GM23338 (cell line): ENCODE data around the gene TLCD3B. TPM values are rescaled to one million over a fixed set of nuclear protein-coding genes. Genes with fewer than 3 reads are reported as not detected.

Experiments
- ATAC-seq: fragments of 200-7000 bp; cut with Tn5 transposase; 3 replicates; pipeline ENCODE4 v1.9.1; 2020
- DNase-seq: peaks from one replicate; pipeline ENCODE4 v3.0.0-alpha.2; 2015; ENCODE audit warnings: low spot score
- H2AFZ ChIP-seq: fragments of 200-600 bp; sonication (generic); 2 replicates; pipeline ENCODE4 v1.8.0; 2016; ENCODE audit warnings: antibody characterized with exemption, mild to moderate bottlenecking, moderate library complexity
- H3F3A ChIP-seq: fragments of 200-600 bp; sonication (generic); replicated peaks from 2 replicates; pipeline ENCODE4 v1.8.0; 2017; ENCODE audit warnings: antibody characterized with exemption, mixed run types, low read depth
- H3K27ac ChIP-seq: fragments of 200-600 bp; sonication (generic); 2 replicates; pipeline ENCODE4 v1.6.1; 2016; ENCODE audit warnings: low read depth
- H3K27me3 ChIP-seq: fragments of 200-600 bp; sonication (generic); 2 replicates; pipeline ENCODE4 v1.8.0; 2016; ENCODE audit warnings: mild to moderate bottlenecking, mixed run types, moderate library complexity; ENCODE audit not compliant: insufficient read depth
- H3K36me3 ChIP-seq: fragments of 200-600 bp; sonication (generic); 2 replicates; pipeline ENCODE4 v1.8.0; 2016; ENCODE audit warnings: mild to moderate bottlenecking; ENCODE audit not compliant: insufficient read depth
- H3K4me1 ChIP-seq: fragments of 200-600 bp; sonication (generic); 2 replicates; pipeline ENCODE4 v1.8.0; 2016; ENCODE audit warnings: mild to moderate bottlenecking, moderate library complexity; ENCODE audit not compliant: insufficient read depth
- H3K4me2 ChIP-seq: fragments of 200-600 bp; sonication (generic); 2 replicates; pipeline ENCODE4 v1.7.1; 2017; ENCODE audit warnings: mixed run types
- H3K4me3 ChIP-seq: fragments of 200-600 bp; sonication (generic); 2 replicates; pipeline ENCODE4 v1.6.1; 2016; ENCODE audit warnings: mixed run types
- H3K79me2 ChIP-seq: fragments of 200-600 bp; sonication (generic); replicated peaks from 2 replicates; pipeline ENCODE4 v1.8.0; 2017; ENCODE audit warnings: mild to moderate bottlenecking; ENCODE audit not compliant: insufficient read depth
- H3K9me2 ChIP-seq: fragments of 200-600 bp; sonication (generic); 2 replicates; pipeline ENCODE4 v1.8.0; 2017; ENCODE audit not compliant: insufficient read depth
- H4K20me1 ChIP-seq: fragments of 200-600 bp; sonication (generic); replicated peaks from 2 replicates; pipeline ENCODE4 v1.8.0; 2017; ENCODE audit warnings: mild to moderate bottlenecking; ENCODE audit not compliant: insufficient read depth
- H3K27ac Mint-ChIP-seq: 2 replicates; pipeline ENCODE4 v1.8.0; 2020; ENCODE audit warnings: inconsistent platforms, mild to moderate bottlenecking, moderate library complexity, mixed read lengths
- H3K27me3 Mint-ChIP-seq: 3 replicates; pipeline ENCODE4 v1.8.0; 2022; ENCODE audit warnings: low read depth, mild to moderate bottlenecking, moderate library complexity, mixed read lengths, inconsistent platforms; ENCODE audit not compliant: insufficient read depth, poor library complexity
- H3K36me3 Mint-ChIP-seq: 3 replicates; pipeline ENCODE4 v1.8.0; 2021; ENCODE audit warnings: low read depth, mild to moderate bottlenecking, inconsistent platforms, moderate library complexity, mixed read lengths
- H3K4me1 Mint-ChIP-seq: 3 replicates; pipeline ENCODE4 v1.8.0; 2020; ENCODE audit warnings: mild to moderate bottlenecking, inconsistent platforms, mixed read lengths
- H3K4me3 Mint-ChIP-seq: 3 replicates; pipeline ENCODE4 v1.8.0; 2021; ENCODE audit warnings: moderate library complexity, mild to moderate bottlenecking, inconsistent platforms, mixed read lengths
- H3K9me3 Mint-ChIP-seq: 3 replicates; pipeline ENCODE4 v1.8.0; 2020; ENCODE audit warnings: moderate library complexity, mild to moderate bottlenecking, inconsistent platforms, mixed read lengths
- CREB1 ChIP-seq: fragments of 250-450 bp; sonication (Bioruptor Pico); IDR thresholded peaks from 2 replicates; pipeline ENCODE4 v1.5.0; 2020; ENCODE audit warnings: low read depth, mild to moderate bottlenecking, moderate library complexity
- EZH2 ChIP-seq: fragments of 200-600 bp; sonication (generic); IDR thresholded peaks from one replicate; pipeline ENCODE4 v1.8.0; 2017; ENCODE audit warnings: antibody characterized with exemption, mild to moderate bottlenecking, low read depth; ENCODE audit not compliant: unreplicated experiment
- EZH2phosphoT487 ChIP-seq: fragments of 200-600 bp; sonication (generic); IDR thresholded peaks from one replicate; pipeline ENCODE4 v1.8.1; 2018; ENCODE audit warnings: antibody characterized with exemption; ENCODE audit not compliant: unreplicated experiment
- JUNB ChIP-seq: IDR thresholded peaks from one replicate; pipeline ENCODE4 v1.6.1; 2016; ENCODE audit warnings: antibody characterized with exemption; ENCODE audit not compliant: unreplicated experiment
- POLR2AphosphoS5 ChIP-seq: IDR thresholded peaks from 2 replicates; pipeline ENCODE4 v1.6.1; 2016; ENCODE audit warnings: antibody characterized with exemption, low read depth
- ZNF114 ChIP-seq: fragments of 250-450 bp; sonication (Bioruptor Pico); IDR thresholded peaks from 2 replicates; pipeline ENCODE4 v1.5.0; 2020; ENCODE audit warnings: mild to moderate bottlenecking, moderate library complexity
- ZNF462 ChIP-seq: fragments of 250-450 bp; sonication (Bioruptor Pico); IDR thresholded peaks from 2 replicates; pipeline ENCODE4 v1.5.0; 2020; ENCODE audit warnings: mild to moderate bottlenecking, moderate library complexity
- long read RNA-seq: library from polyadenylated mRNA; unstranded; transcript quantifications from one replicate; pipeline ENCODE4 v2.0.0, GENCODE V29; 2020; ENCODE audit not compliant: unreplicated experiment
- polyA plus RNA-seq: library from polyadenylated mRNA; unstranded; fragments of >200 nt; fragmentation: Nextera tagmentation; extraction: Ambion mirVana; gene quantifications from 2 replicates; pipeline ENCODE4 v1.2.1, GENCODE V29; 2016
- total RNA-seq: library from RNA; depleted of rRNA; stranded (reverse); fragments of >200 nt; shearing (Covaris generic); gene quantifications from 2 replicates; pipeline ENCODE4 v1.2.3, GENCODE V29; 2014; rRNA removed
- TF ChIP-seq, protein P1 (sequence below): IDR thresholded peaks from 2 replicates; pipeline ENCODE4 v1.6.1; 2016; ENCODE audit warnings: antibody characterized with exemption

Gene TLCD3B, protein sequence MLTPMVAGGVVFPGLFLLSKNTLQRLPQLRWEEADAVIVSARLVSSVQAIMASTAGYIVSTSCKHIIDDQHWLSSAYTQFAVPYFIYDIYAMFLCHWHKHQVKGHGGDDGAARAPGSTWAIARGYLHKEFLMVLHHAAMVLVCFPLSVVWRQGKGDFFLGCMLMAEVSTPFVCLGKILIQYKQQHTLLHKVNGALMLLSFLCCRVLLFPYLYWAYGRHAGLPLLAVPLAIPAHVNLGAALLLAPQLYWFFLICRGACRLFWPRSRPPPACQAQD
- 28.2 and 37.4 TPM in 2 replicates for total RNA-seq
- polyA plus RNA-seq = 14.2 and 16.3 TPM in 2 replicates
- long read RNA-seq, partial matches to known transcripts = 2 of 3 reads
- long read RNA-seq, other reads (novel, unspliced or antisense) = 0 of 3 reads

DNA sequence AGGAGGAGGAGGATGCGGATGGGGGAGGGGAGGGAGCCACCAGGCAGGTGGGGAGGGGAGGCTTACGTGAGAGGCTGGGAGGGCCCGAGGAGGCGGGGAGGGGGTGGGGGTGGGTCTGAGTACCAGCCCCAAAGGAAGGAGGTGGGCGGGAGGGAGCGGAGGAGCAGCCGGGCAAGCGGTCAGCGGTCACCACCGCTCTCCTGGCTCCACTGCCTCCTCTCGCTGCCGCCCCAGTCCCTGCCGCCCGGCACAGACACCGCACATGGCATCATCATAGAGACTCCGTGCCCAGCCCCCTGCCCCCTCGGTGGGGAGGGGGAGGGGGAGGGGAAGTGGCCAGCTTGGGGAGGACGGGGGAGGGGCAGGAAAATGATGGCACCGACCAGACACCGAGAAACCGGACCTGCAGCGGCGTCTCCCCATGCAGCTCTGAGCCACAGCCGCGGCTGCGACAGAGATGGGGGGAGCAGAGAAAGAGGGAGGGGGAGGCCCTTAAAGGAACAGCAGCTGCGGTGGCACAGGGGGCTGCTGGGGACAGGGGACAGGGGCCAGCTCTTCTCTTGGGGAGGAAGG lies at the start of gene TLCD3B:
Gene TLCD3B, minus strand, starts transcription at position 431 of the 573 bp plus-strand sequence. CDS start 744 bp downstream, outside the sequence.
- ATAC-seq (peak; percentile 16), DNase-seq (peak; percentile 88)
- Histone ChIP-seq H3K4me1 (peaks cover 24% of the 10 kb centered on the region), H3F3A (0 out of 2 replicates have a peak, but pooled peaks cover 3% of the 10 kb centered on the region), H3K4me2 (peak within 1 kb of the TSS; percentile 95), H3K9me2 (no peaks in the 10 kb centered on the region), H3K36me3 (no peaks in the 10 kb centered on the region), H3K4me3 (peak within 1 kb of the TSS; percentile 83), H2AFZ (peak within 1 kb of the TSS; percentile 90), H3K27me3 (peaks cover 7% of the 10 kb centered on the region; the same call in 1 of the 2 replicates), H3K27ac (no peak within 1 kb of the TSS), H4K20me1 (no peaks in the 10 kb centered on the region; the same call in 1 of the 2 replicates), H3K79me2 (no peaks in the 10 kb centered on the region)
- TF ChIP-seq, protein P1, sequence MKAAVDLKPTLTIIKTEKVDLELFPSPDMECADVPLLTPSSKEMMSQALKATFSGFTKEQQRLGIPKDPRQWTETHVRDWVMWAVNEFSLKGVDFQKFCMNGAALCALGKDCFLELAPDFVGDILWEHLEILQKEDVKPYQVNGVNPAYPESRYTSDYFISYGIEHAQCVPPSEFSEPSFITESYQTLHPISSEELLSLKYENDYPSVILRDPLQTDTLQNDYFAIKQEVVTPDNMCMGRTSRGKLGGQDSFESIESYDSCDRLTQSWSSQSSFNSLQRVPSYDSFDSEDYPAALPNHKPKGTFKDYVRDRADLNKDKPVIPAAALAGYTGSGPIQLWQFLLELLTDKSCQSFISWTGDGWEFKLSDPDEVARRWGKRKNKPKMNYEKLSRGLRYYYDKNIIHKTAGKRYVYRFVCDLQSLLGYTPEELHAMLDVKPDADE = no peak
- peak; percentile 39; the same call in 1 of the 2 replicates for TF ChIP-seq POLR2AphosphoS5
- Mint-ChIP-seq H3K4me1 (peaks cover 39% of the 10 kb centered on the region), H3K9me3 (no peaks in the 10 kb centered on the region), H3K27ac (no peak within 1 kb of the TSS), H3K27me3 (peaks cover 19% of the 10 kb centered on the region), H3K36me3 (peaks cover 2% of the 10 kb centered on the region; the same call in 2 of the 3 replicates), H3K4me3 (peak within 1 kb of the TSS; percentile 83)

DNA sequence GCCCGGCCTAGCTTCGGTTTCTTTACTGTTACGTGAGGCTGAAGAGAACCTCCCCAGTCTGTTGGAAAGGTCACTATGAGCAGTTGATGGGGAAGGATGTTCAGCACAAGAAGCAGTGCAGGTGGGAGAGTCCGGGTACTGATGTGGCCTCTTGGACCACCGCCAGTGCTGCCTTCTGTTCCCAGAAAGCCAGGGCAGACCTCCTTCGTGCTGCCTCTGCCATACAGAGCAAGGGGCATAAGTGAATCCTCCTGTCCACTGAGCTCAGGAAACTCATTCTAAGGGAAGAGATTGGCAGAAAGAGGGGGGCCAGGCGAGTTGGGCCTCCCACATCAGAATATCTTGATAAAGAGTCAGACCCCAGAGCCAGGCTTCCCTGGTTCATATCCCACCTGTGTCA lies 48.4 kb upstream of the TLCD3B start:
- Histone ChIP-seq H2AFZ (no peak overlapping the region), H3K27ac (no peak overlapping the region), H4K20me1 (peaks cover 25% of the 10 kb centered on the region), H3K4me2 (no peak overlapping the region), H3K4me1 (peaks cover 16% of the 10 kb centered on the region), H3K27me3 (no peaks in the 10 kb centered on the region), H3K79me2 (peaks cover 34% of the 10 kb centered on the region), H3K4me3 (no peak overlapping the region), H3K9me2 (no peaks in the 10 kb centered on the region), H3K36me3 (peaks cover 9% of the 10 kb centered on the region), H3F3A (peaks cover 10% of the 10 kb centered on the region)
- H3K4me3 Mint-ChIP-seq = no peak overlapping the region
- peaks cover 74% of the 10 kb centered on the region for H3K36me3 Mint-ChIP-seq
- peaks cover 24% of the 10 kb centered on the region for H3K27me3 Mint-ChIP-seq
- TF ChIP-seq EZH2 (no peak), ZNF114 (CRISPR knock-in tag) (no peak), EZH2phosphoT487 (no peak), CREB1 (CRISPR knock-in tag) (no peak), ZNF462 (CRISPR knock-in tag) (no peak), JUNB (no peak)
- no peaks in the 10 kb centered on the region for H3K9me3 Mint-ChIP-seq
- ATAC-seq = no peak
- peaks cover 10% of the 10 kb centered on the region for H3K4me1 Mint-ChIP-seq
- H3K27ac Mint-ChIP-seq = no peak overlapping the region
- DNase-seq = no peak
